HL-60 (cell line): Measurements from ENCODE around the gene MATK.

ENCODE experiments used
- DNase-seq, 2 experiments: peaks; one replicate each; pipeline ENCODE4 v3.0.0-alpha.2; 2010 to 2020; ENCODE audit warnings: low read depth in 1 of 2, low spot score in 1 of 2
- H3K27ac ChIP-seq: fragments of 250-450 bp; sonication (Bioruptor Pico); replicated peaks from 2 replicates; pipeline ENCODE4 v1.5.1; 2020; ENCODE audit warnings: mild to moderate bottlenecking, moderate library complexity
- H3K27me3 ChIP-seq: fragments of 250-450 bp; sonication (Bioruptor Pico); 2 replicates; pipeline ENCODE4 v1.5.1; 2021; ENCODE audit warnings: mild to moderate bottlenecking, moderate library complexity; ENCODE audit not compliant: insufficient read depth, poor library complexity, severe bottlenecking
- H3K4me3 ChIP-seq: replicated peaks from 2 replicates; pipeline ENCODE4 v1.5.1; 2011; ENCODE audit warnings: mild to moderate bottlenecking, control low read depth, low read length; ENCODE audit not compliant: insufficient read depth
- GABPA ChIP-seq: IDR thresholded peaks from 2 replicates; pipeline ENCODE4 v1.6.1; 2012; ENCODE audit warnings: low read depth
- POLR2AphosphoS5 ChIP-seq: IDR thresholded peaks from 2 replicates; pipeline ENCODE4 v1.6.1; 2012; ENCODE audit warnings: low read depth
- REST ChIP-seq: IDR thresholded peaks from 2 replicates; pipeline ENCODE4 v1.6.1; 2012; ENCODE audit warnings: low read depth; ENCODE audit not compliant: insufficient replicate concordance
- SPI1 ChIP-seq: IDR thresholded peaks from 2 replicates; pipeline ENCODE4 v1.6.1; 2012; ENCODE audit warnings: low read depth, mild to moderate bottlenecking, borderline replicate concordance
- TF ChIP-seq, protein P1 (sequence below): IDR thresholded peaks from one replicate; pipeline ENCODE4 v1.5.1; 2011; ENCODE audit warnings: low read length, control low read depth, inconsistent platforms; ENCODE audit not compliant: insufficient read depth

MATK gene

GRCh38 chr19:3770136-3770999 lies 15.8 kb downstream of the MATK start:
- no peak overlapping the region for H3K27ac ChIP-seq
- H3K4me3 ChIP-seq = no peak overlapping the region
- H3K27me3 ChIP-seq = no peaks in the 10 kb centered on the region
- no peak for DNase-seq
- no peak for TF ChIP-seq GABPA
- TF ChIP-seq SPI1 = no peak

DNA sequence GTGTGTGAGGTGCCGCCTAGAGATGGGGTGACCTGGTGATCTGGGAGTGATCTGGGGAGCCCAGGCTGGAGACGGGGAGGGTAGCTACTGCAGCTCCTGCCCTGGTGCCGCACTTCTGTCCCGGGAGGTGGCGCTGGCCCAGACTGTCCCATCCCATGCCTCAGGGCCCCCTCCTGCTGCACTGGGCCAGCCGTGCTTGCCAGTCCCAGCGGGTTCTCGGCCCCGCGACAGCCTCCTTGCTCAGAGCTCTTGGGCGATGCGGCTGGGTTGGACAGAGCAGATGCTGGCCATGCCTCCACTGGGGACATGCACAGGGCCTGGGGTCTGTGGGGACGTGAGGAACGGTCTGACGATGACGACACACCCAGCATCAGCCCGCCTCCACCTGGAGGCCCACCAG lies 16.7 kb downstream of the MATK start:
- TF ChIP-seq GABPA (no peak), POLR2AphosphoS5 (no peak), REST (no peak), SPI1 (no peak)
- TF ChIP-seq, protein P1, sequence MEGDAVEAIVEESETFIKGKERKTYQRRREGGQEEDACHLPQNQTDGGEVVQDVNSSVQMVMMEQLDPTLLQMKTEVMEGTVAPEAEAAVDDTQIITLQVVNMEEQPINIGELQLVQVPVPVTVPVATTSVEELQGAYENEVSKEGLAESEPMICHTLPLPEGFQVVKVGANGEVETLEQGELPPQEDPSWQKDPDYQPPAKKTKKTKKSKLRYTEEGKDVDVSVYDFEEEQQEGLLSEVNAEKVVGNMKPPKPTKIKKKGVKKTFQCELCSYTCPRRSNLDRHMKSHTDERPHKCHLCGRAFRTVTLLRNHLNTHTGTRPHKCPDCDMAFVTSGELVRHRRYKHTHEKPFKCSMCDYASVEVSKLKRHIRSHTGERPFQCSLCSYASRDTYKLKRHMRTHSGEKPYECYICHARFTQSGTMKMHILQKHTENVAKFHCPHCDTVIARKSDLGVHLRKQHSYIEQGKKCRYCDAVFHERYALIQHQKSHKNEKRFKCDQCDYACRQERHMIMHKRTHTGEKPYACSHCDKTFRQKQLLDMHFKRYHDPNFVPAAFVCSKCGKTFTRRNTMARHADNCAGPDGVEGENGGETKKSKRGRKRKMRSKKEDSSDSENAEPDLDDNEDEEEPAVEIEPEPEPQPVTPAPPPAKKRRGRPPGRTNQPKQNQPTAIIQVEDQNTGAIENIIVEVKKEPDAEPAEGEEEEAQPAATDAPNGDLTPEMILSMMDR = no peak

GRCh38 chr19:3768748-3769099 lies 17.5 kb downstream of the MATK start:
- Histone ChIP-seq H3K4me3 (no peak overlapping the region), H3K27ac (no peak overlapping the region), H3K27me3 (no peaks in the 10 kb centered on the region)
- TF ChIP-seq POLR2AphosphoS5 = no peak
- no peak for TF ChIP-seq GABPA
- TF ChIP-seq REST = no peak
- TF ChIP-seq, protein P1 = no peak
- no peak for TF ChIP-seq SPI1
- DNase-seq = no peak

More for the DNA sequence above, 16.7 kb downstream of the MATK start:
- Histone ChIP-seq H3K27me3 (no peaks in the 10 kb centered on the region), H3K4me3 (no peak overlapping the region), H3K27ac (no peak overlapping the region)
- DNase-seq = no peak

DNA sequence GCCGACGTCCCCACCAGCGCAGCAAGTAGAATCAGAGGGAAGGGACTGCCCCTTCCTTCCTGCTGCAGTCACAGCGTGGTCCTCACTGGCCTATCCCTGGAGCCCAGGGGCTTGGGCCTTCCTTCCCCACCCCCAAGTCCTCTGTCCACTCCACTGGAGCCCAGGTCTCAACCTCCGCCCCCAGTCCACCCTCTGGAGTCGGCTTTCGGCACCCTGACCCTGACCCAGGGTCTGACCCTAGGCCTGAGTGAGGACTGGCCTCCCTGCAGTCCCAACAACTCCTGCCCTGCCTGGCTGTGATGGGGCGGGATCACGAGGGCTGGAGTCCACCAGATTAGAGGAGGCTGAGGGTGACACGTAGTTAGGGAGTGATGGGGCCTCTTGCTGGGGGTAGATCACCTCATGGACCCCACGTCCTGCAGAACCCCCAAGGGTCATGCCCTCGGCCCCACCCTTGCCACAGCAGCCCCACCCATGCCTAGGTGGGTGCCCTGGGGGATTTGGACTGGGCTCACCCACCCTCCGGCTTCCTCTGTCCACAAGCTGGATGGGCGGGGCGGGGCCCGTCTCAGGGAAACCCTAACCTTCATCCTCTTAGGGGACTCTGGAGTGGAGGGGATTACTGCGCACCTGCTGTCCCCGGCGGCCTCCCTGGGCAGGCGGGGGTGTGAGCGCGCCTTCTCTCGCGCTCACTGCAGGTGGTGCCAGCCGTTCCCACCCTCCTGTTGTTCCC lies 18.0 kb downstream of the MATK start:
- H3K27me3 ChIP-seq = no peaks in the 10 kb centered on the region
- no peak for DNase-seq
- H3K4me3 ChIP-seq = no peak overlapping the region
- TF ChIP-seq, protein P1 = no peak
- no peak for TF ChIP-seq REST
- no peak for TF ChIP-seq GABPA
- TF ChIP-seq POLR2AphosphoS5 = no peak
- TF ChIP-seq SPI1 = no peak
- H3K27ac ChIP-seq = no peak overlapping the region
